Stimulated activated CD4-positive, alpha-beta T cell treated with anti-CD3 and anti-CD28 coated beads, Interleukin-2, amount 100 ng/mL, for 48 hours (primary cell): ENCODE results near the gene IL22.

Experiments
- DNase-seq, 2 donors: peaks; one replicate each; pipeline ENCODE4 v3.0.0-alpha.2; 2020

The IL22 gene

GRCh38 chr12:68263366-68263765 is 10.0 kb upstream of the IL22 start:
- no peak for DNase-seq

- DNase-seq: no peak
These were observed 8.5 kb upstream of the IL22 start for GRCh38 chr12:68261896-68262295.

GRCh38 chr12:68260153-68260552 is 6.7 kb upstream of the IL22 start:
- DNase-seq: no peak

GRCh38 chr12:68259318-68259940 is 6.0 kb upstream of the IL22 start:
- DNase-seq: no peak

GRCh38 chr12:68252077-68252476 is 1.3 kb downstream of the IL22 start:
- DNase-seq: no peak

- DNase-seq: no peak
These were observed 3.0 kb downstream of the IL22 start for GRCh38 chr12:68250454-68250853.

GRCh38 chr12:68247785-68248184 is 5.6 kb downstream of the IL22 start:
- no peak for DNase-seq

- no peak for DNase-seq
These were observed 7.1 kb downstream of the IL22 start for GRCh38 chr12:68246350-68246749.

- no peak for DNase-seq
These were observed 8.0 kb downstream of the IL22 start for GRCh38 chr12:68245180-68246021.

GRCh38 chr12:68242777-68243176 is 10.6 kb downstream of the IL22 start:
- DNase-seq: no peak

- DNase-seq: peak; percentile 32 to 36
These were observed 12.4 kb downstream of the IL22 start for GRCh38 chr12:68240975-68241374.

GRCh38 chr12:68240079-68240478 is 13.3 kb downstream of the IL22 start:
- no peak for DNase-seq

- no peak for DNase-seq
These were observed 14.0 kb downstream of the IL22 start for GRCh38 chr12:68239309-68239982.

GRCh38 chr12:68237619-68238018 is 15.8 kb downstream of the IL22 start:
- no peak for DNase-seq

GRCh38 chr12:68237078-68237477 is 16.3 kb downstream of the IL22 start:
- no peak for DNase-seq

GRCh38 chr12:68236421-68237059 is 16.9 kb downstream of the IL22 start:
- DNase-seq: no peak

GRCh38 chr12:68235576-68235975 is 17.8 kb downstream of the IL22 start:
- DNase-seq: no peak

- no peak for DNase-seq
These were observed 19.3 kb downstream of the IL22 start for GRCh38 chr12:68234140-68234539.

GRCh38 chr12:68233498-68233897 is 19.9 kb downstream of the IL22 start:
- no peak for DNase-seq

- no peak for DNase-seq
These were observed 21.7 kb downstream of the IL22 start for GRCh38 chr12:68231691-68232090.

- DNase-seq: no peak
These were observed 22.2 kb downstream of the IL22 start for GRCh38 chr12:68231229-68231628.

- DNase-seq: no peak
These were observed 23.4 kb downstream of the IL22 start for GRCh38 chr12:68229956-68230355.

- no peak for DNase-seq
These were observed 26.0 kb downstream of the IL22 start for GRCh38 chr12:68227356-68227755.
